ENCODE results near the gene ST3GAL4. TPM values are rescaled to one million over a fixed set of nuclear protein-coding genes. Genes with fewer than 3 reads are reported as not detected.

The ST3GAL4 gene
- total RNA-seq, 2 experiments from 2014 or later = 9.8 to 10.7 TPM

- ChIA-PET CTCF (interaction anchor here (0.7 to 1.2 kb wide), 3 partner anchors 9 to 164 kb away, joined by 3 to 7 read pairs (median 3); no protein-coding TSS in a partner anchor), POLR2A (no interaction called here)
- Mint-ChIP-seq H3K9me3 (no peaks in the 10 kb centered on the region), H3K36me3 (peaks cover 33% of the 10 kb centered on the region), H3K4me1 (ENCODE audit: low read depth) (peaks cover 30% of the 10 kb centered on the region), H3K27me3 (no peaks in the 10 kb centered on the region), H3K4me3 (no peak overlapping the region), H3K27ac (peak overlapping the region; percentile 75)
- DNase-seq = no peak
- intact Hi-C loops (cut with micrococcal nuclease) = no loop called here
These were observed 38.1 kb upstream of the ST3GAL4 start for GRCh38 chr11:126317432-126317755.

- POLR2A ChIA-PET = interaction anchor here (1.0 kb wide), 1 partner anchor 38 kb away, joined by 3 read pairs; the partner anchor contains the start of gene ST3GAL4
- intact Hi-C loops (cut with micrococcal nuclease) = loop anchor here (1.0 kb wide), 2 partner anchors 14 to 35 kb away; partner anchors contain the start of gene DCPS
- DNase-seq = peak; percentile 54
These were observed 37.5 kb upstream of the ST3GAL4 start for GRCh38 chr11:126317756-126318573.

GRCh38 chr11:126318574-126319373 lies 36.7 kb upstream of the ST3GAL4 start:
- H3K27ac Mint-ChIP-seq = peak overlapping the region; percentile 75
- intact Hi-C loops (cut with micrococcal nuclease) = loop anchor here (1.0 kb wide), 2 partner anchors 14 to 35 kb away; partner anchors contain the start of gene DCPS
- H3K4me3 Mint-ChIP-seq = no peak overlapping the region
- H3K27me3 Mint-ChIP-seq = no peaks in the 10 kb centered on the region
- H3K9me3 Mint-ChIP-seq = no peaks in the 10 kb centered on the region
- POLR2A ChIA-PET = interaction anchor here (0.9 to 1.2 kb wide), 3 partner anchors 15 to 37 kb away, joined by 3 to 4 read pairs (median 3); partner anchors contain the start of genes DCPS and ST3GAL4
- peak; percentile 43 for DNase-seq
- CTCF ChIA-PET = interaction anchor here (0.9 to 2.5 kb wide), 3 partner anchors 8 to 162 kb away, joined by 3 to 14 read pairs (median 4); no protein-coding TSS in a partner anchor
- peaks cover 28% of the 10 kb centered on the region for H3K36me3 Mint-ChIP-seq
- peaks cover 30% of the 10 kb centered on the region for H3K4me1 Mint-ChIP-seq (ENCODE audit: low read depth)

More at GRCh38 chr11:126317756-126318573, 37.5 kb upstream of the ST3GAL4 start:
- peaks cover 30% of the 10 kb centered on the region for H3K36me3 Mint-ChIP-seq
- CTCF ChIA-PET = interaction anchor here (0.7 to 2.5 kb wide), 4 partner anchors 7 to 163 kb away, joined by 3 to 14 read pairs (median 5); no protein-coding TSS in a partner anchor
- no peaks in the 10 kb centered on the region for H3K27me3 Mint-ChIP-seq
- no peaks in the 10 kb centered on the region for H3K9me3 Mint-ChIP-seq
- H3K27ac Mint-ChIP-seq = peak overlapping the region; percentile 75
- H3K4me3 Mint-ChIP-seq = peak overlapping the region; percentile 47
- peaks cover 30% of the 10 kb centered on the region for H3K4me1 Mint-ChIP-seq (ENCODE audit: low read depth)

GRCh38 chr11:126319374-126319740 lies 36.1 kb upstream of the ST3GAL4 start:
- Mint-ChIP-seq H3K4me3 (no peak overlapping the region), H3K4me1 (ENCODE audit: low read depth) (peaks cover 30% of the 10 kb centered on the region), H3K36me3 (peaks cover 22% of the 10 kb centered on the region), H3K9me3 (no peaks in the 10 kb centered on the region), H3K27ac (no peak overlapping the region), H3K27me3 (no peaks in the 10 kb centered on the region)
- POLR2A ChIA-PET = interaction anchor here (0.9 to 1.2 kb wide), 2 partner anchors 16 to 34 kb away, joined by 3 to 4 read pairs; partner anchors contain the start of gene DCPS
- no peak for DNase-seq
- CTCF ChIA-PET = interaction anchor here (0.9 to 2.5 kb wide), 2 partner anchors 9 to 161 kb away, joined by 4 to 14 read pairs; no protein-coding TSS in a partner anchor
- intact Hi-C loops (cut with micrococcal nuclease) = no loop called here

GRCh38 chr11:126322996-126323395 lies 32.5 kb upstream of the ST3GAL4 start:
- CTCF ChIA-PET = interaction anchor here (1.5 kb wide), 1 partner anchor 12 kb away, joined by 4 read pairs; no protein-coding TSS in a partner anchor
- intact Hi-C loops (cut with micrococcal nuclease) = no loop called here

GRCh38 chr11:126327281-126328000 lies 28.0 kb upstream of the ST3GAL4 start:
- POLR2A ChIA-PET = no interaction called here
- DNase-seq = no peak
- H3K4me3 Mint-ChIP-seq = no peak overlapping the region
- H3K9me3 Mint-ChIP-seq = no peaks in the 10 kb centered on the region
- intact Hi-C loops (cut with micrococcal nuclease) = no loop called here
- H3K27ac Mint-ChIP-seq = no peak overlapping the region
- peaks cover 15% of the 10 kb centered on the region for H3K4me1 Mint-ChIP-seq (ENCODE audit: low read depth)
- no peaks in the 10 kb centered on the region for H3K27me3 Mint-ChIP-seq
- peaks cover 4% of the 10 kb centered on the region for H3K36me3 Mint-ChIP-seq
- CTCF ChIA-PET = no interaction called here

More at GRCh38 chr11:126322996-126323395, 32.5 kb upstream of the ST3GAL4 start:
- Mint-ChIP-seq H3K27ac (no peak overlapping the region), H3K27me3 (no peaks in the 10 kb centered on the region), H3K36me3 (peaks cover 7% of the 10 kb centered on the region), H3K9me3 (no peaks in the 10 kb centered on the region), H3K4me3 (no peak overlapping the region), H3K4me1 (ENCODE audit: low read depth) (peaks cover 15% of the 10 kb centered on the region)
- DNase-seq = no peak
- POLR2A ChIA-PET = no interaction called here

- DNase-seq = no peak
- CTCF ChIA-PET = no interaction called here
- POLR2A ChIA-PET = no interaction called here
- H3K4me3 Mint-ChIP-seq = no peak overlapping the region
- H3K36me3 Mint-ChIP-seq = peaks cover 4% of the 10 kb centered on the region
- no peaks in the 10 kb centered on the region for H3K9me3 Mint-ChIP-seq
- H3K4me1 Mint-ChIP-seq (ENCODE audit: low read depth) = peaks cover 18% of the 10 kb centered on the region
- H3K27me3 Mint-ChIP-seq = no peaks in the 10 kb centered on the region
- no peak overlapping the region for H3K27ac Mint-ChIP-seq
- intact Hi-C loops (cut with micrococcal nuclease) = no loop called here
These were observed 27.5 kb upstream of the ST3GAL4 start for GRCh38 chr11:126328001-126328390.

GRCh38 chr11:126328444-126328843 lies 27.0 kb upstream of the ST3GAL4 start:
- Mint-ChIP-seq H3K27me3 (no peaks in the 10 kb centered on the region), H3K27ac (no peak overlapping the region), H3K9me3 (no peaks in the 10 kb centered on the region), H3K4me3 (no peak overlapping the region), H3K36me3 (peaks cover 4% of the 10 kb centered on the region), H3K4me1 (ENCODE audit: low read depth) (peaks cover 18% of the 10 kb centered on the region)
- CTCF ChIA-PET = no interaction called here
- no peak for DNase-seq
- POLR2A ChIA-PET = no interaction called here
- intact Hi-C loops (cut with micrococcal nuclease) = no loop called here

GRCh38 chr11:126328938-126329643 lies 26.4 kb upstream of the ST3GAL4 start:
- CTCF ChIA-PET = interaction anchor here (0.6 kb wide), 1 partner anchor 19 kb away, joined by 3 read pairs; no protein-coding TSS in a partner anchor
- peaks cover 4% of the 10 kb centered on the region for H3K36me3 Mint-ChIP-seq
- DNase-seq = no peak
- peaks cover 18% of the 10 kb centered on the region for H3K4me1 Mint-ChIP-seq (ENCODE audit: low read depth)
- no peak overlapping the region for H3K27ac Mint-ChIP-seq
- H3K27me3 Mint-ChIP-seq = no peaks in the 10 kb centered on the region
- H3K9me3 Mint-ChIP-seq = no peaks in the 10 kb centered on the region
- intact Hi-C loops (cut with micrococcal nuclease) = no loop called here
- no peak overlapping the region for H3K4me3 Mint-ChIP-seq
- POLR2A ChIA-PET = no interaction called here

GRCh38 chr11:126329644-126330211 lies 25.8 kb upstream of the ST3GAL4 start:
- H3K9me3 Mint-ChIP-seq = no peaks in the 10 kb centered on the region
- intact Hi-C loops (cut with micrococcal nuclease) = no loop called here
- peaks cover 4% of the 10 kb centered on the region for H3K36me3 Mint-ChIP-seq
- no peak overlapping the region for H3K4me3 Mint-ChIP-seq
- H3K27ac Mint-ChIP-seq = no peak overlapping the region
- POLR2A ChIA-PET = interaction anchor here (0.7 kb wide), 1 partner anchor 19 kb away, joined by 3 read pairs; no protein-coding TSS in a partner anchor
- CTCF ChIA-PET = interaction anchor here (0.6 to 1.4 kb wide), 2 partner anchors 19 to 151 kb away, joined by 3 to 5 read pairs; no protein-coding TSS in a partner anchor
- DNase-seq = peak; percentile 23
- H3K27me3 Mint-ChIP-seq = no peaks in the 10 kb centered on the region
- H3K4me1 Mint-ChIP-seq (ENCODE audit: low read depth) = peaks cover 18% of the 10 kb centered on the region

- no peak for DNase-seq
- peaks cover 21% of the 10 kb centered on the region for H3K4me1 Mint-ChIP-seq (ENCODE audit: low read depth)
- CTCF ChIA-PET = no interaction called here
- H3K36me3 Mint-ChIP-seq = peaks cover 10% of the 10 kb centered on the region
- POLR2A ChIA-PET = no interaction called here
- intact Hi-C loops (cut with micrococcal nuclease) = no loop called here
- peak overlapping the region; percentile 23 for H3K27ac Mint-ChIP-seq
- H3K27me3 Mint-ChIP-seq = no peaks in the 10 kb centered on the region
- H3K4me3 Mint-ChIP-seq = no peak overlapping the region
- no peaks in the 10 kb centered on the region for H3K9me3 Mint-ChIP-seq
These were observed 24.2 kb upstream of the ST3GAL4 start for GRCh38 chr11:126331286-126331685.

Measured in activated CD4-positive, alpha-beta memory T cell treated with anti-CD3 and anti-CD28 coated beads for 36 hours (primary cell).